ENCODE measurements around the gene FBN1. TPM values are rescaled to one million over a fixed set of nuclear protein-coding genes. Genes with fewer than 3 reads are reported as not detected.

Gene FBN1
- total RNA-seq, 1 donor from 2014 or later, result 54.0 TPM

DNA sequence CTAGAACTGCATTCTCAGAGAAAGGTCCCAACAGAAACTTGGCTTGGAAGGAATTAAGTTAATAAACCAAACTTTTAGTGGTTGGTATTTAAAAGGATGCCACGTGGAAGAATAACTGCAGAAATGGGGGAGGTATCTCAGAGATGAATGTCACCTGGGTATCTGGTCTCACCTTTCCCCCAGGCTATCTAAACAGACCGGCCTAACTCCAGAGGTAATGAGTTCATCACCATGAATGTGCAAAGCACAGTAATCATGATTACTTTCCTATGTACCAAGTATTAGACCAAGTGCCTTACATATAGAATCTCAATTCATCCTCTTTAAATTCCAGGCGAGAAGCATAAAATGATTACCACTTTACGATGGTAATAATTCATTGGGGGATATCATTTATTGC, 80.8 kb downstream of the FBN1 start:
- H3K9me3 Mint-ChIP-seq (ENCODE audit: unreplicated experiment), result no peaks in the 10 kb centered on the region
- H3K27me3 Mint-ChIP-seq (ENCODE audit: unreplicated experiment), result no peaks in the 10 kb centered on the region
- H3K36me3 Mint-ChIP-seq (ENCODE audit: low read depth, unreplicated experiment), result no peaks in the 10 kb centered on the region
- H3K27ac Mint-ChIP-seq (ENCODE audit: unreplicated experiment), result no peak overlapping the region
- TF ChIP-seq, protein P1, sequence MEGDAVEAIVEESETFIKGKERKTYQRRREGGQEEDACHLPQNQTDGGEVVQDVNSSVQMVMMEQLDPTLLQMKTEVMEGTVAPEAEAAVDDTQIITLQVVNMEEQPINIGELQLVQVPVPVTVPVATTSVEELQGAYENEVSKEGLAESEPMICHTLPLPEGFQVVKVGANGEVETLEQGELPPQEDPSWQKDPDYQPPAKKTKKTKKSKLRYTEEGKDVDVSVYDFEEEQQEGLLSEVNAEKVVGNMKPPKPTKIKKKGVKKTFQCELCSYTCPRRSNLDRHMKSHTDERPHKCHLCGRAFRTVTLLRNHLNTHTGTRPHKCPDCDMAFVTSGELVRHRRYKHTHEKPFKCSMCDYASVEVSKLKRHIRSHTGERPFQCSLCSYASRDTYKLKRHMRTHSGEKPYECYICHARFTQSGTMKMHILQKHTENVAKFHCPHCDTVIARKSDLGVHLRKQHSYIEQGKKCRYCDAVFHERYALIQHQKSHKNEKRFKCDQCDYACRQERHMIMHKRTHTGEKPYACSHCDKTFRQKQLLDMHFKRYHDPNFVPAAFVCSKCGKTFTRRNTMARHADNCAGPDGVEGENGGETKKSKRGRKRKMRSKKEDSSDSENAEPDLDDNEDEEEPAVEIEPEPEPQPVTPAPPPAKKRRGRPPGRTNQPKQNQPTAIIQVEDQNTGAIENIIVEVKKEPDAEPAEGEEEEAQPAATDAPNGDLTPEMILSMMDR (IDR thresholded peaks at IDR 0.05; ENCODE audit: unreplicated experiment), result no peak
- H3K4me3 Mint-ChIP-seq (ENCODE audit: unreplicated experiment), result no peak overlapping the region
- H3K4me1 Mint-ChIP-seq (ENCODE audit: unreplicated experiment), result peaks cover 2% of the 10 kb centered on the region
- no peak for DNase-seq (ENCODE audit: low spot score)

- H3K27ac Mint-ChIP-seq (ENCODE audit: unreplicated experiment), result no peak overlapping the region
- no peak for DNase-seq (ENCODE audit: low spot score)
- H3K4me1 Mint-ChIP-seq (ENCODE audit: unreplicated experiment), result peaks cover 5% of the 10 kb centered on the region
- H3K4me3 Mint-ChIP-seq (ENCODE audit: unreplicated experiment), result no peak overlapping the region
- H3K9me3 Mint-ChIP-seq (ENCODE audit: unreplicated experiment), result no peaks in the 10 kb centered on the region
- H3K36me3 Mint-ChIP-seq (ENCODE audit: low read depth, unreplicated experiment), result no peaks in the 10 kb centered on the region
- no peaks in the 10 kb centered on the region for H3K27me3 Mint-ChIP-seq (ENCODE audit: unreplicated experiment)
- TF ChIP-seq, protein P1 (IDR thresholded peaks at IDR 0.05; ENCODE audit: unreplicated experiment), result no peak
Measured at GRCh38 chr15:48563934-48564333, 81.6 kb downstream of the FBN1 start.

GRCh38 chr15:48560321-48561051, 85.0 kb downstream of the FBN1 start:
- H3K27ac Mint-ChIP-seq (ENCODE audit: unreplicated experiment), result no peak overlapping the region
- no peaks in the 10 kb centered on the region for H3K36me3 Mint-ChIP-seq (ENCODE audit: low read depth, unreplicated experiment)
- TF ChIP-seq, protein P1 (IDR thresholded peaks at IDR 0.05; ENCODE audit: unreplicated experiment), result no peak
- H3K4me1 Mint-ChIP-seq (ENCODE audit: unreplicated experiment), result peaks cover 8% of the 10 kb centered on the region
- no peaks in the 10 kb centered on the region for H3K9me3 Mint-ChIP-seq (ENCODE audit: unreplicated experiment)
- DNase-seq (ENCODE audit: low spot score), result no peak
- H3K27me3 Mint-ChIP-seq (ENCODE audit: unreplicated experiment), result no peaks in the 10 kb centered on the region
- no peak overlapping the region for H3K4me3 Mint-ChIP-seq (ENCODE audit: unreplicated experiment)

DNA sequence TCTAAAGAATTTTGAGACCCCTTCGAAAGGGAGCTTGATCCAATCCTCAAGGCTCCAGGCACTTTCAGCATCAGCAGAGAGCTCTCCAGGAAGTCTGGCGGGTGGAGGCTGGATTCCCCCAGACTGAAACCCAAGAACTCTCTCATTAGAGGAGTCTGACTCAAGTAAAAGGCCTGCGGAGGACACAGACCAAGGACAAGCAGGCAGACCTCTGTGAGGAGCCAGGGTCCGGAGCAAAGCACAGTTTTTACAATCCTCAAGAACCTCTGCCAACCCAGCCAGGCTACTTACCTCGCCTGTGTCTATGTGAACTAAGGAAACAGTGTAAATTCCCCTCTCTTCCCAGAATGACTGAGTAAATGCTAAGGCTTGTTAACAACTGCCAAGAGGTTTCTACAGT, 86.2 kb downstream of the FBN1 start:
- DNase-seq (ENCODE audit: low spot score), result no peak
- H3K27me3 Mint-ChIP-seq (ENCODE audit: unreplicated experiment), result no peaks in the 10 kb centered on the region
- no peak overlapping the region for H3K27ac Mint-ChIP-seq (ENCODE audit: unreplicated experiment)
- H3K9me3 Mint-ChIP-seq (ENCODE audit: unreplicated experiment), result no peaks in the 10 kb centered on the region
- TF ChIP-seq, protein P1 (IDR thresholded peaks at IDR 0.05; ENCODE audit: unreplicated experiment), result no peak
- H3K4me3 Mint-ChIP-seq (ENCODE audit: unreplicated experiment), result no peak overlapping the region
- peaks cover 13% of the 10 kb centered on the region for H3K4me1 Mint-ChIP-seq (ENCODE audit: unreplicated experiment)
- no peaks in the 10 kb centered on the region for H3K36me3 Mint-ChIP-seq (ENCODE audit: low read depth, unreplicated experiment)

DNA sequence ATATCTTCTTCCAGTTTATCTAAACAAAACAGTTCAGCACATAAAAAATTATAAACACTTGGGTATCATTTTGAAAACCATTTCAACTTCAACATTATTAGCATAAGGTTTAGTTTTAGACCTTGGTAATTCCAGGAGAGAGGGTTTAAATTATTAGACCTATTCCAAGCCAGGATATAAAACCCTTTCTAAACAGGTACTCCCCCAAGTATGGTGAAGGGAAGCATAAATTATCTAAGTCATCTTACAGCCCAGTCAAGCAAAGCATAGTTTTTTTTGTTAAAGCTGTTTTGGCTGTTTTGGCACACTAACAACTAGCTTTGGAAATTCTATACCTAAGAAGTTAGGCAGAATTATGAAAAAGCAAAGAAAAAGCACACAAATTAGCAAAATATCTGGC, 87.3 kb downstream of the FBN1 start:
- no peak overlapping the region for H3K4me3 Mint-ChIP-seq (ENCODE audit: unreplicated experiment)
- no peaks in the 10 kb centered on the region for H3K27me3 Mint-ChIP-seq (ENCODE audit: unreplicated experiment)
- DNase-seq (ENCODE audit: low spot score), result no peak
- H3K9me3 Mint-ChIP-seq (ENCODE audit: unreplicated experiment), result no peaks in the 10 kb centered on the region
- no peak overlapping the region for H3K27ac Mint-ChIP-seq (ENCODE audit: unreplicated experiment)
- H3K4me1 Mint-ChIP-seq (ENCODE audit: unreplicated experiment), result peaks cover 11% of the 10 kb centered on the region
- TF ChIP-seq, protein P1 (IDR thresholded peaks at IDR 0.05; ENCODE audit: unreplicated experiment), result no peak
- H3K36me3 Mint-ChIP-seq (ENCODE audit: low read depth, unreplicated experiment), result no peaks in the 10 kb centered on the region
